ENCODE data around the gene MIGA2. TPM values are rescaled to one million over a fixed set of nuclear protein-coding genes. Genes with fewer than 3 reads are reported as not detected.
A peak's percentile ranks its signal among the peaks of the same experiment; 100 is the strongest.
"Not testable (repeated sequence)": the region's sequence is repeated elsewhere in the genome, so short reads cannot be mapped to it uniquely, and the experiment has no call there.

Gene MIGA2
- polyA plus RNA-seq, 5 donors: 11.7 to 22.0 (median 18.9) TPM

DNA sequence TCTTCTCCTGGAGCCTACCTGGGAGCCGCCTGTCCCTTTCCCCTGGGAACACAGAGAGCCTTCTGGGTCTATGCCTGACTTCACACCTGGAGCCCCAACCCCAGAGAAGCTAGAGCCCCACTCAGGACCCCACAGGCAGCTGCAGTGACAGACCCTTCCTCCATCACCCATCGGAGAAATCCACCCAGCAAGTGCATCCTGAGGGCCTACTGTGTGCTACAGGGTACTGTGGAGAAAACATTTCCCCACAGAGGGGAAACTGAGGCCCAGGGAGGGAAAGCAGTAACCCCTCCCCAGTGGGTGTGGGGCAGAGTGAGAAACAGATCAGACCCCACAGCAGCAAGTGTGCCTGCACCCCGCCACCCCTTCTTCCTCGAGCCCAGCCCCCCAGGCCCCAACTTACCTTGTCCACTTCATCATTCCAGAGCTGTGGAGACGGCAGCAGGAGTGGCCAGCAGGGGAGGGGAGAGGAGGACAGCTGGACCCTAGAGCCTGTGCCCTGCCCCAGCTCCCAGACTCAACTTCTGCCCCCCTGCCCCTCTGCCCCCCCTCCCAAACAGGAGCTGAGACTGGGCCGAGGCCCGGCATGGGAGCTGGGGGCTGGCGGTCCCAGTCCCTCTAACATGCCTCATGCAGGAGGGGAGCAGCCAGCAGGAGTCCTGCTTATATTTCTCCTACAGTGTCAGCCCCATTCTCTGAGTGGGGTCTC is 26.0 kb upstream of the MIGA2 start:
- DNase-seq: no peak

DNA sequence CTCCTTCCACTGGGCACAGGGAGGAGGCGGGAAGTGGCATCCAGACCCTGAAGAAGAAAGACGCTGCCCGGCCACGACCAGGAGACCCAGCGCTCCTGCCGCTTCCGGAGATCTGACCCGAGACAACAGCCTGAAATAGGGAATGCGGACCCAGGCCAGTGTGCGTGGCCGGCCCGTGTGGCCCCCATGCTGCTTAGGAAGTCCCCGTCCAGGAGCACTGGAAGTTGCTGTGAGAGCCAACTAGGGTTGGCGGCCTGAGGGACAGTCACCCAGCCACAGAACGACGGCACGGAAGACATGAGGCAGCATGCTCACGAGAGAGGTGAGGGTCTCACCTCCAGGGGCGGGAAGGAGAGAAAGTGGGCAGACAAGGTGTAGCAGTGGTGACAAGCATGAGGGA is 25.3 kb upstream of the MIGA2 start:
- no peak for DNase-seq

DNA sequence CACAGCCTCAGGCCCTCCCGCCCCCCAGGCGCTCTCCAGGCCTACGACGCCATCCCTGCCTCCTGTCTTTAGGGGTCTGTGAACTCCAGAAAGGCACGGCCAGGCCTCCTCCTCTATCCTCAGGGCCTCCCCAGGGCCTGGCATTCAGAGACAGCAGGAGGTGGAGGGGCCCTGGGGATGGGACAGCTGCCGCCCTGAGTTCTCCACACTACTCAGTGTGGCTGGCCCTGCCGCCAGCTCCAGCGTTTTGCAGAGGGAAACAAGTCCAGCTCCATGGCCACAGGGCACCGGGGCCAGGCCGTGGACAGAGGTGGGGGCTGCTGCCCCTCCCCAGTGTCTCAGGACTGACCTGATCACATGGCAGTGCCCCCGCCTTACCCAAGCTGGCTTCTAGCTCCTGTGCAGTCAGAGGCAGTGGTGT is 24.7 kb upstream of the MIGA2 start:
- no peak for DNase-seq

DNA sequence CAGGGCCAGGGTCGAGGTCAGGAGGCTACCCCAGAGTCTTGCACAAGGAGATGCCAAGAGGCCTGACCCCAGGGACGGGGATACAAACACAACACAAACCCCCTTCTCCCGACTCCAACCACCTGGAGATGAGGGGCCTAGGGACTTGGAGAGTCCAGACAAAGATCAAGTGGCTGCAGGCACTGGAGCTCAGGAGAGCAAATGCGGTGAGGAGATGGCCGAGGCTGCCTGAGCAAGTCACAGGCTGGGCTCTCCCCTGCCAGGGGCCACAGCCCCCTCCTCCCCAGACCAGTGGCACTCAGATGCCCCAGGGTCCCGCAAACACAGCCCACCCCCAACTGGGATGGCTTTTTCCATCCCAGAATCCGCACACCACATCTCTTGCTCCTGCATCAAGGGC is 24.1 kb upstream of the MIGA2 start:
- DNase-seq: no peak

DNA sequence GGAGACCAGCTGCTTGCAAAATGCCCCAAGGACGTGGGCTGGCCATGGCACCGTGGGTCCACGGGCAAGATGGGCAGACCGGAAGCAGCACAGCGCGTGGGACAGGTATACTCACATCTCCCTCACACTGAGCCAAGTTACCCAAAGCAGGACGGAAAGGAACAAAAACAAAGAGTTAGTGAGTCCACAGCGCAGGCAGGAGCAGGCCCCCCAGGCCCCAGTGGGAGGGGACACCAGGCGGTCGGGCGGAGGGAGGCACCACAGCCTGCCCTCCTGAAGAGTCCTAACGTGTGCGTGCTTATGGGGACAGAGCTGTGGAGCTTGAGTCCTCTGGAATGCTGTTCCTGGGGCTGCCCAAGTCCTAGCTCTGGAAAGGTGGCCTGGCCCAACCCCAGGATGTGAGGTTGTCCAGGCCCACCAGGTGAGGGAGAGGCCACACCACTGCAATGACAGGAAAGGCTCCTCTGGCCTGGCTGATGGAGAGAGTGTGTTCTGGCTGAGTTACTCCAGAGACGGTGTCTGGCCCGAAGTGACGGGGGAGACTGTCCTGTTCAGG is 23.5 kb upstream of the MIGA2 start:
- no peak for DNase-seq

DNA sequence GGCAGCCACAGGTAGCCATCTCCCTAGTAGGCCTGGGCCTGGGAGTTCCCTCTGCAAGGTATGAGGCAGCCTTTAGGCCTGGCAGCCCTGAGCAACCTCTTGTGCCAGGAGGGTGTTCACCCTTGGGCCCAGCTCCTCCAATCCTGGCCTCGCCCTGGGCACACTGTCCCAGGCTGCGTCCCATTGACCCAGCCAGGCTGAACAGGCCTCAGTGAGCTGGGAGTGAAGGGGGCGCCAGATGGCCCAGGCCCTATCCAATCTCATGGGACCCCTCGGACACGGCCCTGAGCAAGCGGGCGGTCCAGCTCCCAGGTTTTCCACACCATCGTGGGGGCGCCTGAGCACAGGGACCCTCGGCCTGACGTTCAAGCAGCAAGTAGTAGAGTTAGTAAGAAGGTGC is 22.8 kb upstream of the MIGA2 start:
- DNase-seq: no peak

DNA sequence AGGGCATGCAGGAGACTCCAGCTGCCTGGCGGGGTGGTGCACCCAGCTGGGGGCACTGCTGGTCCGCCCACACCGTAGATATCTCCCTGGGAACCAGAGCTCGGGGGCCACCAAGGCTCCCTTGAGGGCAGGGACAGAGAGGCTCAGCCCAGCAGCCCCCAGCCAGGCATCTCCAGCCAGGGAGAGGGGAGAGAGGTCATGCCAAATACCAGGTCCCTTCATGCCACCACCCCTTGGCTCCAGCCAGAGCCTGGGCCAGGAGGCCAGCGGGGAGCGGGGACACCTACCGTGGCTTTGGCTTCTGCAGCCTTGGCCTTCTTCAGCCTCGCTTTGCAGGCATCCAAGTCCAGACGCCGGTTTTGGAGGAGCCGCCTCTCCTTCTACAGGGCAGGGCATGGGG is 22.3 kb upstream of the MIGA2 start:
- no peak for DNase-seq

DNA sequence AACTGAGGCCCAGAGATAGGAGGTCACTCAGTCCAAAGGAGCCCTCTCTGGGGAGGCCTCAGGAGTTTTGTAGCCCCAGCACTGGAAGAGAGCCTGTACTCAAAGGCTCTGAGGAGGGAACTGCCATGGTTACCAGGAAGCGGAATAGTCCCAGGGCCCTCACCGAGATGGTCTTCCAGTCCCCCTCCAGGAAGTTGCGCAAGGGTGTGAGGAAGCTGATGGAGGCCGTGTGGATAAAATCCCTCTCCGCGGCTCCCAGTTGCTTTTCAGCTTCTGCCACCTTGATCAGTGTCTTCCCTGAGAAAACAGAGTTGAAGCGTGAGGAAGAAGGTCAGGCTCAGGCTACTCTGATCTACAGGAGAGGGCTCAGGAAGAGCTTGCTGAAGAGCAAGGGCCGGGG is 21.8 kb upstream of the MIGA2 start:
- DNase-seq: no peak

DNA sequence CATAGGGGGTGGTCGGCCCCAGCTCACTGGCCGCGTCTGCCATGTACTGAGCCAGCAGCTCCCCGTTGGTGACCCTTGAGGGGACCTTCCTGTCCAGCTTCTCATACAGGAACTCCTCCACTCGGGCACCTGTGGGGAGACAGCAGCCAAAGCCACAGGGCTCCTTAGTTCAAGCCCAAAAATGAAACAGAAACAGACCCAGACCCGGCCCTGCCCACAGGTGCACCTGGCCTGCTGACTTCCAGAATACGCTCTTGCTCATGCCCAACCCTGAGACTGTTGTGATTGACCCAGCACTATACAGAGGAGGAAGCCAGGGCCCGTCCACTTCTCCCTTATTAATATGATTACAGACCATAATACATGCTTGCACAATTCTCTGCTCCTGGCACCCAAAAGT is 15.3 kb upstream of the MIGA2 start:
- no peak for DNase-seq

DNA sequence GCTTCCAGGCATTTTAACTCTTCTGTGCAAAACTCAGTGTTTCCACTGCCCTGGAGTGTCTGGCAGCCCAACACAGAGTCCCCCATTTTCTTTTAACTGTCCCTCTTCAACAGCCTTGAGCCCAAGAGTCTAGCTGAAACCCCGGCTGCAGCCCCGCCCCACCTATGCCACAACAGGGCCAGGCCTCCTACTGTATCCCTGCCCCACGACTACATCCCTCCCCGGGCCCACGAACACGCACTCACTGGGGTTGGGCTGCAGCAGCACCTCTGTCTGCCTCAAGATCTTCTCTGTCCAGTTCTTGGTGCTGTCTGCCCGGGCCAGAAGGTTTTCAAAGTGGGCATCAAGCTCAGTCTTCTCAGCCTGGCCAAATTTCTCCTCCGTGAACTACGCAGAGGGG is 14.4 kb upstream of the MIGA2 start:
- no peak for DNase-seq

DNA sequence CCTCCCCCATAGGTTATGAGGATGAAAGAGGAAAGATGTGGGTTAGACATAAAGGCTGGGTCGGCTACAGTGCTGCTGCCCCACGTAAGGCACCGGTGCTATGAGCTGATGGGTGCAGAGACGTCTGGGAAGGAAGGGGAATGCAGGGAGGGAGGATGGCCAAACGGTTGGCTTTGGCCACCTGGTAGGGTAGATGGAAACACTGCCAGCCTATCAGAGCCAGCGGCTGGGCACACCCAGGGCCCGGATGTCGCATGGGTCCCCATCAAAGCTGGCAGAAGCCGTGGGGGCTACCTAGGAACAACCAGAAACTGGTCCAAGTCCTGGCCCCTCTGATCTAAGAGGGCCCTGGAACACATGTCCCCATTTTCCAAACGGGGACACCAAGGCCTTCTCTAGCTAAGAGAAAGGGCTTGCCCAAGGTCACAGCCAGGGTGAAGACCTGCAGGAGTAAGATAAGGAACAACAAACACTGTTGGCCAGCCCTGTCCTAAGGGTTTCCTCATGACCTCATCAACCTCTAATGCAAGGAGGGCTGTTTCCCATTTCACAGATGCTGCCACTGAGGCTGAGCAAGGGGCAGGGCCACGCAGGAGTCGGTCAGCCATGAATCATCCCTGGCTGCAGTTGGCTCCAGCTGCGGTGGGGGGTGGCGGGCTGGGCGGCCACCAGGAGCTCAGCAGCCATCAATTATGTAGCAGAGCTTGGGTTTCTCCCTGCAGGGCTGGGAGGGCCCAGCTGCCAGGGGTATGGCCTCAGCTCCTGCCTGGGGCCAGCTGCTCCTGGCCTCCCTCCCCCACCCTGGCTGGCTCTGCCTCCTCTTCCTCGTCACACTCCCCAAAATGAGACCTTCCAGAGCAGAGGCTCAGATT is 13.2 kb upstream of the MIGA2 start:
- no peak for DNase-seq

DNA sequence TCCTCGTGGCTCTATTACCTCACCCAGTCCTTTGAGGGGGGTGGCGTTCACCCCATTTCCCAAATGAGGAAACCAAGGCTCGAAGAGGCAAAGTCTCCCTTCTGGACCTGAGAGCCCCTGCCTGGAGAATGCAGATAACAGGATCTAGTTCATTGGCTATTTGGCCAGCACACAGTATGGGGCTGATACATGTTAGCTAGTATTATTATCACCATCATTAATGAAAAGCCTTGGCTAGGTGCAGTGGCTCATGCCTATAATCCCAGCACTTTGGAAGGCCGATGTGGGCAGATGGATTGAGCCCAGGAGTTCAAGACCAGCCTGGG is 12.6 kb upstream of the MIGA2 start:
- no peak for DNase-seq

DNA sequence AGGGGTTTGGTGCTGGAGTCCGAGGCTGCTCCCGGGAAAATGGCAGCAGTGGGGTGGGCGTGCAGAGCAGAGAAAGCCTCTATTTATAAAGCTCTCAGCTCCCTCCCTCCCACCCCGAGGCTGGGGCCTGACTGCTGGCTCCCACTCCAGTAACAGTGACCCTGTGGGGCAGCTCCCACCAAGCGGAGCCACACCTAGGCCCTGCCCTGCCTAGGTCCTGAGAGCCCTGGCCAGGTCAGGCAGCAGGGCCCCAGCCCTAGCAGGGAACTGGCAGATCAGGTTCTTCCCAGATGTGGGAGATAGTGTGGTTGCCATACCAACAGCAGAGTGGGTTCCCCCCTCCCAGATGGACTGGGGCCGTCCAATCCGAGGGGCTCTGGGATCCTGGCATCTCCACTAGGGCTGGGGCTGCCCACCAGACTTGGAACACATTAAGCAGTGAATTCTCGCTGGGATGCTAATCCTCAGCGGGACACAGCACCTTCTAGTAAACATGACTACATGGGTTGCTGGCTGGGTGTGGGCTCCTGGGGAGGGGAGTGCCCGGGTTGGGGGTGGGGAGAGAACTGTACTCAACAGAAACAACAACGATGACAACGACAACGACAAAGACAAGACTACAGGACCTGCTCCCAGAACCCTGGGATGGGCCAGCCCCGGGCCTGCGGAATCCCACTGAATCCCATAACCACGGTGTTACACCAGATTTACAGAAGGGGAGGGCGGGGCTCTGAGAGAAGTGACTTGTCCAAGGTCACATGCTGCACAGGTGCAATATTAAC is 9.8 kb upstream of the MIGA2 start:
- DNase-seq: peak; percentile 28 to 36

DNA sequence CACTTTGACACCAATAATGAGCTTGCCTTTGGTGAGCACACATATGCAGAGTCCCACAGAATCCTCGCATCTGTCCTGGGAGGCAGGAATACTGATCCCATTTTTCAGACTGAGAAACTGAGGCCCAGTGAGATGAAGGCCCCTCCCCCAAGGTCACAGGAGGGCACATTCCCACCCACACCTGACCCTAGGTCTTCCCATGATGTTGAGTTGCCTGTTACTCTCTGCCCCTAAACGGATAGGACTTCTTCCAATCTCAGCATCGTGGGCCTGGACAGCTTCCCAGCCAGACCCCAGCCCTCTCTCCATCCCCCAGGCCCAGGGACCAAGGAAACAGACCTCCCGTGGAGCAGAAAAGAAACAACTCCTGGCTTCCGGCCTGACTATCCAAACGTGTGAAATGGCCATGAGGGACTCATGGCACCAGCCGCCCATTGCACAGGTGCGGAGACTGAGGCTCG is 9.2 kb upstream of the MIGA2 start:
- no peak for DNase-seq

DNA sequence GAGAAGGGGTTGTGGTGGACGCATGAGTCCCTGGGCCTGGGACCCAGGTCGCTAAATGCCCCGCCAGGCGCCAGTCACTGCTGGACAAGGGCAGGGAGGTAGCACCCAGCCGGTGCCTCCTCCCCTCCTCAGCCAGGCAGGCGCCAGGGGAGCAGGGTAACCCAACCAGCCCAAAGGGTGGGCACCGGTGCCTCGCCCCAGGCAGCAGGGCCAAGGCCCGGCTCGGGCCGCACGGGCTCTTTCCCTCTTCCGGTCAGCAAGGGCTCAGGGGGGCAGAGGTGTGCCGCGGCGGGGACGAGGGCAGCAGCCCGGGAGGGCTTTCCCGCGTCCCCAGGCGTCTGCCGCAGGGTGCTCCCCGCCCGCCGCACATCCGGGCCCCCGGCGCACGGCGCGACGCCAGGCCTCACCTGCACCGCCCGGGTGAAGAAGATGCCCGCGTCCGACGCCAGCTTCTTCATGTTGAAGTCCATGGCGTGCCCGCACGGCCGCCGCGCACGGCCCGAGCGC is 8.7 kb upstream of the MIGA2 start:
- peak in 1 of 2 donors; percentile 39 for DNase-seq

DNA sequence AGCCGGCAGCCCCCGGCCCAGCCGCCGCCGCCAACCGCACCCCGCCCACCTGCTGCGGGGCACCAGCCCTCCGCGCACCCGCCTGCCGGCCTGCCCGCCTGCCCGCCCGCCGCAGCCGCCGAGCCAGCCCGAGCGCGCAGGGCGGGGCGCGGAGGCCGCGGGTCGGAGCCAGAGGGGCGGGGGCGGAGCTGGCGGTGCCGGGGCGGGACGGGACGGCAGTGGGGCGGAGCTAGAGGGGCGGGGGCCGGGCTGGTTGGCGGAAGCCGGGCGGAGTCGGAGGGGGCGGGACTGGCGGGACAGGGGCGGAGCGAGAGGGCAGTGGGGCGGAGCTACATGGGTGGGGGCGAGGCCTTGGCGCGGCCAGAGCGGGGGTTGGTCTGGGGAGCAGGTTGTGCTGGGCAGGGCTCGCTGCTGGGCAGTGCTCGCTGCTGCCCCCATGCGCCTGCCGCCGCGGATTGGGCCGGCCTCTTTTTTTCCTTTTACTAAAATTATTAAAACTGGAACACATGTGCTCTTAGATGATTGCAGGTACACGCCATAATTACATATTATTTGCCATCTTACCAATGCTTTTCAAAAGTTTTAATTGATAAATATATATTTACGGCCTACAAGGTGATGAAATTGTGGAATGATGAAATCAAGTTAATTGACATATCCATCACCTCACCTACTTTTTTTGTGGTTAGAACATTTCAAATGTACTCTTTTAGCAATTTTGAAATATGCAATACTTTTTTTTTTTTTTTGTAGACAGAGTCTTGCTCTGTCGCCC is 8.0 kb upstream of the MIGA2 start, which contains the start of gene SH3GLB2:
Gene SH3GLB2 (minus strand): TSS at position 140 of the 775 bp plus-strand sequence. CDS start 177 bp downstream, outside the sequence.
- DNase-seq: peak; percentile 94 to 96

DNA sequence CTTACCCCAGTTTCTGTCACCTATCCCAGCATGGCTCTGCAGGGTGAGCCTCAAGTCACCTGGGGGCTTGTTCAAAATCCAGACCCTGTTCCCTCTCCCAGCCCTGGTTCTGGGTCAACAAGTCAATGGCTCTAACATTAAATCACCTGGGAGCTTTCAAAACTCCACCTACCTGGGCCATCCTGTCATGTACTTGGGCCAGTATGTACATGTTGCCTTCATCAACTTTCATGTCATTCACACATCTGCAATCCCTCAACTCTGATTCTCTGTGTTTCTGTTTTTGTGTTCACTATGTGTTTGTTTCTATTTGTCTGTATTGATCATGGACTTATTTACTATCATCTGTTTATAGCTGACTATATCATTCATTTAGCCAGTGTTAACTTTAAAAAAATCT is 6.2 kb upstream of the MIGA2 start:
- no peak for DNase-seq

DNA sequence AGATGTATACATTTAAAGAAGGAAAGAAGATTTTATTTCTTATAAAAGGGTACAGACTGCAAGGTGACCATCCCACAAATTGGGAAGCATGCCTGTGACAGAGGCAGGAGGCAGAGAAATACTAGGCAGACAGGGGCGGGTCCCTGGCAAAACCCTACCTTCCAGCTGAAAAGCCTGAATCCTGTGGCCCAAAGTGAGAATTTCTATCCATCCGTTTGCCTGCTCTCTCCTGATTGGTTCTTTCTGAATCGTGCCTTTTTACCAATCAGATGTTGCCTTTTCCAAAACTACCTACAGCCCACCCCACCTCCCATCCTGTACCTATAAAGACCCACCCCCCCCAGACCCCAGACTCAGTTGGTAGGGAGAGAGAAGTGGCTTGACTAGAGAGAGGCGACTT is 4.9 kb upstream of the MIGA2 start:
- no peak for DNase-seq

DNA sequence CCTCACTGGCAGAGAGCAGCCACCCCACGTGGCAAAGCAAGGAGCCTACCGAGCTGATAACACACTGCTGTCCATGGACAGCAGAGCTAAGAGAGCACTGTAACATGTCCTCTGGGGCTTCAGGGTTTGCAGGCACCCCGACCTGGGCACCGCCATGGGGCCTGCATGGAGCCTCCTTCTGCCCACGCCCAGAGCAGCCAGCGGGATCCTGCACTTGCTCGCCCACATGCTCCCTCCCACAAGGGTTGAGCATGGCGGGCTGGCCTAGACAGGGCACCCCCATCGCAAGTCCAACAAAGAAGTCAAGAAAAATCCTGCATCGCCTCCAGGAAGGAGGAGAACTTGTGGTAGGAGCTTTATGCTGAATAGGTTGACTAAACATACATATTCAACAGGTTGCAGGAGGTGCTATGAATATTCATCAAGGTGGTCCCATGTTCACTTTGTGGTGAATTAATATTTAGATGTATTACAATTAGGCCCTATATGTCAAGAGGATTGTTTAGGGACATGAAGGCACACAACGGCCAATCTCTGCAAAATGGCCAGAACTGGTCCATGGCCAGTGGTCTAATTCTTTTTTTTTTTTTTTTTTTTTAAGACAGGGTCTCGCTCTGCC is 3.8 kb upstream of the MIGA2 start:
- DNase-seq: no peak

DNA sequence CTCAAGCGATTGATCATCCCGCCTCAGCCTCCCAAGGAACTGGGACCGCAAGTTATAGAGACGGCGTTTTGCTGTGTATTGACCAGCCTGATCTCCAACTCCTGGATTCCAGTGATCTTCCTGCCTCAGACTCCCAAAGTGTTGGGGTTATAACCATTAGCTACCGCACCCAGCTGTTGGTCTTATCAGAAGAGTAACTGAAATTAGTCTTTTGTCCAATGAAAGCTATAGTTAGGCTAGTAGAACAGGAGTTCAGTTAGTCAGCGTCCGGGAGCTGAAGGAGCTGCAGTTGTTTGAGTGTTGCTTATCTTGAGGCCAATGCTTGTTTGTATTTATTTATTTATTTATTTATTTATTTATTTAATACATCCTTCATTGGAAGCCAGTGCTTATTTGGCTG is 3.2 kb upstream of the MIGA2 start:
- DNase-seq: no peak

DNA sequence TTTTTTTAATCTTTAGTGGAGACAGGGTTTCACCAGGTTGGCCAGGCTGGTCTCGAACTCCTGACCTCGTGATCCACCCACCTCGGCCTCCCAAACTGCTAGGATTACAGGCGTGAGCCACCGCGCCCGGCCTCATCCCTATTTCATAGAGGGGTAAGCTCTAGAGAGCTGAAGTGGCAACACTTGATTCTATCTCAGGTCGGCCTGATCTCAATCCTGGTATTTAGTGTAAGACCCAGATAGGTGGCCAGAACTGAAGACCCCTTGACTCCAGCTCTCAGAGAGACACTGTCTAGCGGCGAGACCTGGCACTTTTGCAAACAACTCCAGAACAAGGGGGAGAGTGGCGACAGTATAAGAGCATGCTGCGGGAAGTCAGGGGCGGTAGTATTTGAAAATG is 588 bp upstream of the MIGA2 start:
- not testable (repeated sequence) for DNase-seq

Data from right lung (tissue), 5 donors.